H1 (cell line): Measurements from ENCODE around the gene GRAMD1C. TPM values are rescaled to one million over a fixed set of nuclear protein-coding genes. Genes with fewer than 3 reads are reported as not detected.

Experiments used
- CTCF ChIA-PET: fragments of 300-600 bp; sonication (Branson Sonifier 250); formaldehyde crosslinking; loops from one replicate; lab custom pipeline; 2021; ENCODE audit not compliant: partially characterized antibody; lab: Charles Lee
- POLR2A ChIA-PET: fragments of 300-600 bp; sonication (Branson Sonifier 250); formaldehyde crosslinking; loops from one replicate; lab custom pipeline; 2021; ENCODE audit warnings: inconsistent platforms; ENCODE audit not compliant: partially characterized antibody; lab: Charles Lee
- DNase-seq, 2 experiments: peaks; one replicate each; pipeline versions ENCODE4 v3.0.0 to v3.0.0-alpha.2; 2010 to 2022; ENCODE audit warnings: low spot score in 2 of 2, low read depth in 1 of 2, mixed read lengths in 1 of 2
- FAIRE-seq: peaks from 2 replicates; lab custom pipeline; 2011; peaks lifted over from hg19 to GRCh38; lab: Jason Lieb, UNC
- H2AFZ ChIP-seq: 2 replicates; pipeline ENCODE4 v1.8.1; 2012; ENCODE audit warnings: low read length, inconsistent platforms
- H2AK5ac ChIP-seq: 2 replicates; pipeline ENCODE4 v1.6.1; 2013; ENCODE audit warnings: low read depth, low read length
- H2BK120ac ChIP-seq: replicated peaks from 2 replicates; pipeline ENCODE3; 2013; ENCODE audit warnings: low read depth, low read length, inconsistent platforms
- H2BK12ac ChIP-seq: 2 replicates; pipeline ENCODE4 v1.6.1; 2013; ENCODE audit warnings: low read depth, low read length
- H2BK15ac ChIP-seq: 2 replicates; pipeline ENCODE4 v1.6.1; 2013; ENCODE audit warnings: low read length
- H2BK20ac ChIP-seq: 2 replicates; pipeline ENCODE4 v1.6.1; 2013; ENCODE audit warnings: low read length
- H2BK5ac ChIP-seq: 2 replicates; pipeline ENCODE4 v1.6.1; 2013; ENCODE audit warnings: low read depth, low read length
- H3K14ac ChIP-seq: 2 replicates; pipeline ENCODE4 v1.6.1; 2013; ENCODE audit warnings: inconsistent platforms; ENCODE audit not compliant: insufficient read length
- H3K18ac ChIP-seq: 2 replicates; pipeline ENCODE4 v1.6.1; 2013; ENCODE audit warnings: low read length; ENCODE audit errors: extremely low read depth
- H3K23ac ChIP-seq: 2 replicates; pipeline ENCODE4 v1.6.1; 2013; ENCODE audit warnings: inconsistent platforms; ENCODE audit not compliant: insufficient read length
- H3K23me2 ChIP-seq: 2 replicates; pipeline ENCODE4 v1.6.1; 2013; ENCODE audit warnings: low read depth, low read length
- H3K27ac ChIP-seq: 2 replicates; pipeline ENCODE4 v1.6.1; 2011; ENCODE audit warnings: low read depth, low read length, inconsistent platforms
- H3K27me3 ChIP-seq, 4 experiments: replicated peaks in 1 of 4; 1 replicate in 1 of 4; 2 replicates in 3 of 4; pipeline versions ENCODE4 v1.6.1 to v1.8.1; 2011 to 2013; ENCODE audit warnings: low read length in 3 of 4, mild to moderate bottlenecking in 3 of 4, inconsistent platforms in 2 of 4, mixed read lengths in 2 of 4, moderate library complexity in 1 of 4; ENCODE audit not compliant: control insufficient read depth in 3 of 4, insufficient read depth in 3 of 4; ENCODE audit errors: extremely low read depth in 1 of 4
- H3K36me3 ChIP-seq, 4 experiments: 2 replicates each; pipeline versions ENCODE4 v1.6.1 to v1.8.1; 2011 to 2013; ENCODE audit warnings: mild to moderate bottlenecking in 4 of 4, low read length in 3 of 4, moderate library complexity in 2 of 4, control low read depth in 1 of 4, inconsistent platforms in 1 of 4; ENCODE audit not compliant: insufficient read depth in 4 of 4, control insufficient read depth in 2 of 4
- H3K4ac ChIP-seq: replicated peaks from 2 replicates; pipeline ENCODE3; 2013; ENCODE audit warnings: low read length, low read depth, mixed read lengths, inconsistent platforms; ENCODE audit not compliant: insufficient read length
- H3K4me1 ChIP-seq, 4 experiments: replicated peaks in 1 of 4; 1 replicate in 1 of 4; 2 replicates in 3 of 4; pipeline versions ENCODE4 v1.6.1 to v1.8.1; 2011 to 2013; ENCODE audit warnings: low read length in 3 of 4, inconsistent platforms in 2 of 4, mixed read lengths in 1 of 4; ENCODE audit not compliant: insufficient read depth in 4 of 4, control insufficient read depth in 3 of 4
- H3K4me2 ChIP-seq, 2 experiments: 2 replicates each; pipeline versions ENCODE4 v1.6.1 to v1.8.1; 2011 to 2013; ENCODE audit warnings: low read depth in 2 of 2, low read length in 2 of 2, control low read depth in 1 of 2, inconsistent platforms in 1 of 2, mild to moderate bottlenecking in 1 of 2; ENCODE audit not compliant: insufficient read depth in 1 of 2
- H3K4me3 ChIP-seq, 4 experiments: fragments of 200-600, 300-600 bp in 1 of 4; sonication (generic), shearing (Covaris generic), sonication (Bioruptor Twin) in 1 of 4; 2 replicates each; pipeline versions ENCODE4 v1.5.1 to v1.8.1; 2011 to 2016; ENCODE audit warnings: low read length in 4 of 4, low read depth in 3 of 4, control low read depth in 2 of 4, inconsistent platforms in 2 of 4, mild to moderate bottlenecking in 2 of 4, mixed read lengths in 1 of 4, moderate library complexity in 1 of 4; ENCODE audit not compliant: insufficient read depth in 2 of 4; ENCODE audit errors: extremely low read depth in 1 of 4
- H3K56ac ChIP-seq: replicated peaks from 2 replicates; pipeline ENCODE3; 2013; ENCODE audit warnings: low read depth, mild to moderate bottlenecking, mixed read lengths, low read length, inconsistent platforms; ENCODE audit not compliant: insufficient read length
- H3K79me1 ChIP-seq: 2 replicates; pipeline ENCODE4 v1.6.1; 2013; ENCODE audit warnings: low read depth, low read length, control low read depth
- H3K79me2 ChIP-seq, 2 experiments: 2 replicates each; pipeline versions ENCODE4 v1.6.1 to v1.8.1; 2012 to 2013; ENCODE audit warnings: low read length in 2 of 2, mild to moderate bottlenecking in 2 of 2, inconsistent platforms in 1 of 2; ENCODE audit not compliant: insufficient read depth in 2 of 2, control insufficient read depth in 1 of 2
- H3K9ac ChIP-seq, 4 experiments: replicated peaks in 1 of 4; 1 replicate in 1 of 4; 2 replicates in 3 of 4; pipeline versions ENCODE4 v1.6.1 to v1.8.1; 2011 to 2013; ENCODE audit warnings: low read depth in 3 of 4, low read length in 3 of 4, control low read depth in 2 of 4, mild to moderate bottlenecking in 2 of 4, moderate library complexity in 2 of 4, inconsistent platforms in 1 of 4; ENCODE audit errors: extremely low read depth in 1 of 4
- H3K9me3 ChIP-seq, 2 experiments: 2 replicates each; pipeline versions ENCODE4 v1.6.1 to v1.8.1; 2012 to 2013; ENCODE audit warnings: mild to moderate bottlenecking in 2 of 2, moderate library complexity in 2 of 2, control low read depth in 1 of 2, inconsistent platforms in 1 of 2, low read depth in 1 of 2, low read length in 1 of 2, mixed read lengths in 1 of 2; ENCODE audit not compliant: insufficient read depth in 2 of 2
- H4K20me1 ChIP-seq, 2 experiments: replicated peaks in 1 of 2; 2 replicates each; pipeline versions ENCODE3 to v1.8.1; 2011 to 2013; ENCODE audit warnings: inconsistent platforms in 2 of 2, low read length in 2 of 2, mild to moderate bottlenecking in 1 of 2; ENCODE audit not compliant: insufficient read depth in 2 of 2, control insufficient read depth in 1 of 2
- H4K5ac ChIP-seq: 2 replicates; pipeline ENCODE4 v1.6.1; 2013; ENCODE audit warnings: low read length, low read depth, mixed read lengths, inconsistent platforms; ENCODE audit not compliant: insufficient read length
- H4K8ac ChIP-seq: 2 replicates; pipeline ENCODE4 v1.8.0; 2013; ENCODE audit warnings: mild to moderate bottlenecking, moderate library complexity, low read length, inconsistent platforms; ENCODE audit not compliant: insufficient read depth; ENCODE audit errors: extremely low read depth
- H4K91ac ChIP-seq: replicated peaks from 2 replicates; pipeline ENCODE3; 2013; ENCODE audit warnings: low read length, mixed read lengths, inconsistent platforms; ENCODE audit not compliant: insufficient read length
- ATF2 ChIP-seq: IDR thresholded peaks from 2 replicates; pipeline ENCODE4 v1.6.1; 2012; ENCODE audit warnings: low read length, inconsistent platforms
- BACH1 ChIP-seq: IDR thresholded peaks from 2 replicates; pipeline ENCODE4 v1.6.1; 2012; ENCODE audit warnings: low read length, improper control_type of control experiment
- BCL11A ChIP-seq, 2 experiments: IDR thresholded peaks; one replicate each; pipeline ENCODE4 v1.6.1; 2011; ENCODE audit warnings: low read depth in 2 of 2, low read length in 2 of 2, mild to moderate bottlenecking in 2 of 2
- GABPA ChIP-seq: IDR thresholded peaks from 2 replicates; pipeline ENCODE4 v1.6.1; 2011; ENCODE audit warnings: mild to moderate bottlenecking, low read length, moderate library complexity, borderline replicate concordance; ENCODE audit not compliant: insufficient read depth
- GTF2F1 ChIP-seq: IDR thresholded peaks from 2 replicates; pipeline ENCODE4 v1.6.1; 2012; ENCODE audit warnings: low read depth, low read length, improper control_type of control experiment, borderline replicate concordance
- HDAC2 ChIP-seq, 2 experiments: fragments of 300-600 bp in 1 of 2; sonication (generic) in 1 of 2; IDR thresholded peaks; 2 replicates each; pipeline ENCODE4 v1.6.1; 2011 to 2012; ENCODE audit warnings: low read depth in 2 of 2, low read length in 2 of 2, mild to moderate bottlenecking in 2 of 2, moderate library complexity in 2 of 2, borderline replicate concordance in 1 of 2, inconsistent platforms in 1 of 2
- KDM5A ChIP-seq: fragments of 200-600 bp; IDR thresholded peaks from 2 replicates; pipeline ENCODE4 v1.7.1; 2012; ENCODE audit warnings: mild to moderate bottlenecking, low read length, inconsistent platforms, mixed read lengths
- MAX ChIP-seq: IDR thresholded peaks from 2 replicates; pipeline ENCODE4 v1.6.1; 2012; ENCODE audit warnings: inconsistent platforms
- PHF8 ChIP-seq: fragments of 200-600 bp; sonication (generic); conservative IDR thresholded peaks from 2 replicates; pipeline ENCODE4 v1.7.1; 2012; ENCODE audit warnings: low read depth, mild to moderate bottlenecking, inconsistent platforms, low read length, moderate library complexity
- RNF2 ChIP-seq: fragments of 200-900, 300-1000 bp; sonication (generic); IDR thresholded peaks from 2 replicates; pipeline ENCODE4 v1.7.1; 2016; ENCODE audit warnings: borderline replicate concordance, low read depth, mild to moderate bottlenecking, antibody characterized with exemption, low read length; ENCODE audit not compliant: poor library complexity, severe bottlenecking; ENCODE audit errors: missing control alignments
- TBP ChIP-seq: IDR thresholded peaks from 2 replicates; pipeline ENCODE4 v1.6.1; 2011; ENCODE audit warnings: low read depth, low read length, improper control_type of control experiment
- ZNF274 ChIP-seq: IDR thresholded peaks from 2 replicates; pipeline ENCODE4 v1.7.0; 2012; ENCODE audit warnings: low read length, borderline replicate concordance; ENCODE audit errors: extremely low read depth
- polyA plus RNA-seq, 7 experiments: library from polyadenylated mRNA; depleted of rRNA in 3 of 7; stranded (reverse) in 5 of 7; unstranded in 2 of 7; fragments of >200 nt in 5 of 7; fragments of 200-250 nt in 2 of 7; gene quantifications; 1 replicate in 5 of 7; 2 replicates in 1 of 7; 4 replicates in 1 of 7; pipeline versions ENCODE4 v1.2.1 to v1.2.3, GENCODE V29; 2011 to 2013; ENCODE audit warnings: missing spikeins in 2 of 7, mixed read lengths in 2 of 7
- total RNA-seq: library from RNA; stranded (reverse); fragmentation: NEBNext Ultra II Directional; extraction: Animal tissue kit (Norgen Biotek cat#: 25700); gene quantifications from 2 replicates; pipeline ENCODE4 v1.2.1, GENCODE V29; 2021

Gene GRAMD1C
- total and polyA plus RNA-seq, 2 of the 8 experiments (the other 6 are each of a cell fraction or from before 2014, with no cell fraction given) = 0.62 to 2.1 TPM

- Histone ChIP-seq H3K36me3 (peaks cover 2 to 30% (median 9%) of the 10 kb centered on the region in 4 experiments), H4K20me1 (no peaks in the 10 kb centered on the region), H3K4ac (no peak overlapping the region), H3K9ac (no peak overlapping the region), H4K91ac (no peak overlapping the region), H3K14ac (no peak overlapping the region), H3K56ac (no peak overlapping the region), H4K8ac (no peak overlapping the region), H3K79me1 (no peaks in the 10 kb centered on the region), H2AFZ (no peak overlapping the region), H3K23ac (no peak overlapping the region), H3K27me3 (no peaks in the 10 kb centered on the region), H2BK12ac (no peak overlapping the region), H2BK5ac (no peak overlapping the region), H3K9me3 (no peaks in the 10 kb centered on the region), H2BK120ac (no peak overlapping the region), H3K18ac (no peak overlapping the region), H2AK5ac (no peak overlapping the region), H3K4me1 (no peaks in the 10 kb centered on the region), H3K27ac (no peak overlapping the region), H3K79me2 (no peaks in the 10 kb centered on the region), H3K4me2 (no peak overlapping the region), H4K5ac (no peak overlapping the region), H3K23me2 (no peaks in the 10 kb centered on the region), H2BK15ac (no peak overlapping the region), H3K4me3 (no peak overlapping the region), H2BK20ac (no peak overlapping the region)
- FAIRE-seq (no peak), DNase-seq (no peak)
- ChIA-PET POLR2A (interaction anchor here (0.6 kb wide), 2 partner anchors 237 to 1401 kb away, joined by 3 to 4 read pairs; no protein-coding TSS in a partner anchor), CTCF (interaction anchor here (0.6 to 1.3 kb wide), 3 partner anchors 21 to 123 kb away, joined by 3 read pairs; no protein-coding TSS in a partner anchor)
- TF ChIP-seq BCL11A (IDR thresholded peaks at IDR 0.05; ENCODE audit: low read depth in 2 of 2, low read length in 2 of 2) = no peak
- TF ChIP-seq HDAC2 (IDR thresholded peaks at IDR 0.05; ENCODE audit: borderline replicate concordance in 1 of 2, low read depth in 2 of 2, low read length in 2 of 2) = no peak
- no peak for TF ChIP-seq PHF8
- TF ChIP-seq ZNF274 = no peak
- TF ChIP-seq ATF2 = no peak
- no peak for TF ChIP-seq GABPA
- no peak for TF ChIP-seq RNF2
- TF ChIP-seq KDM5A = no peak
- no peak for TF ChIP-seq TBP
- no peak for TF ChIP-seq GTF2F1
- TF ChIP-seq BACH1 = no peak
- no peak for TF ChIP-seq MAX
These were observed 47.2 kb upstream of the GRAMD1C start for GRCh38 chr3:113791381-113791780.
